Measurements from ENCODE around the gene RUNX2. TPM values are rescaled to one million over a fixed set of nuclear protein-coding genes. Genes with fewer than 3 reads are reported as not detected.

The RUNX2 gene
- total RNA-seq, 2 experiments from 2014 or later, result 5.1 to 6.3 TPM

GRCh38 chr6:45645302-45645701 lies 317.2 kb downstream of the RUNX2 start:
- POLR2A ChIA-PET, result no interaction called here
- Mint-ChIP-seq H3K9me3 (no peaks in the 10 kb centered on the region), H3K27ac (no peak overlapping the region), H3K4me3 (no peak overlapping the region), H3K36me3 (no peaks in the 10 kb centered on the region), H3K4me1 (peaks cover 3% of the 10 kb centered on the region), H3K27me3 (peaks cover 2% of the 10 kb centered on the region)
- DNase-seq, result no peak
- no peak for ATAC-seq (ENCODE audit: low read depth)

- no peaks in the 10 kb centered on the region for H3K36me3 Mint-ChIP-seq
- DNase-seq (no peak), ATAC-seq (ENCODE audit: low read depth) (no peak)
- H3K27ac Mint-ChIP-seq, result no peak overlapping the region
- H3K27me3 Mint-ChIP-seq, result peaks cover 2% of the 10 kb centered on the region
- POLR2A ChIA-PET, result no interaction called here
- H3K9me3 Mint-ChIP-seq, result no peaks in the 10 kb centered on the region
- no peak overlapping the region for H3K4me3 Mint-ChIP-seq
- peaks cover 3% of the 10 kb centered on the region for H3K4me1 Mint-ChIP-seq
Observed at GRCh38 chr6:45647341-45648261, 319.5 kb downstream of the RUNX2 start.

- no peak for ATAC-seq (ENCODE audit: low read depth)
- H3K36me3 Mint-ChIP-seq, result no peaks in the 10 kb centered on the region
- peaks cover 5% of the 10 kb centered on the region for H3K4me1 Mint-ChIP-seq
- no peak for DNase-seq
- no peak overlapping the region for H3K4me3 Mint-ChIP-seq
- no peak overlapping the region for H3K27ac Mint-ChIP-seq
- H3K27me3 Mint-ChIP-seq, result peaks cover 5% of the 10 kb centered on the region
- H3K9me3 Mint-ChIP-seq, result no peaks in the 10 kb centered on the region
- POLR2A ChIA-PET, result no interaction called here
Observed at GRCh38 chr6:45648262-45648620, 320.1 kb downstream of the RUNX2 start.

GRCh38 chr6:45650524-45651135 lies 322.5 kb downstream of the RUNX2 start:
- Mint-ChIP-seq H3K9me3 (no peaks in the 10 kb centered on the region), H3K27me3 (peaks cover 3% of the 10 kb centered on the region), H3K27ac (no peak overlapping the region), H3K4me3 (no peak overlapping the region), H3K4me1 (peaks cover 6% of the 10 kb centered on the region), H3K36me3 (peaks cover 2% of the 10 kb centered on the region)
- ATAC-seq (ENCODE audit: low read depth), result no peak
- DNase-seq, result no peak
- POLR2A ChIA-PET, result no interaction called here

GRCh38 chr6:45651301-45651700 lies 323.2 kb downstream of the RUNX2 start:
- no peak for ATAC-seq (ENCODE audit: low read depth)
- Mint-ChIP-seq H3K27me3 (peaks cover 3% of the 10 kb centered on the region), H3K9me3 (no peaks in the 10 kb centered on the region), H3K4me3 (no peak overlapping the region), H3K36me3 (peaks cover 2% of the 10 kb centered on the region), H3K4me1 (peaks cover 6% of the 10 kb centered on the region), H3K27ac (no peak overlapping the region)
- DNase-seq, result no peak
- POLR2A ChIA-PET, result no interaction called here

GRCh38 chr6:45652416-45652815 lies 324.3 kb downstream of the RUNX2 start:
- H3K27ac Mint-ChIP-seq, result no peak overlapping the region
- no peak for DNase-seq
- peaks cover 3% of the 10 kb centered on the region for H3K27me3 Mint-ChIP-seq
- H3K4me3 Mint-ChIP-seq, result no peak overlapping the region
- no peak for ATAC-seq (ENCODE audit: low read depth)
- H3K4me1 Mint-ChIP-seq, result peaks cover 6% of the 10 kb centered on the region
- H3K9me3 Mint-ChIP-seq, result peaks cover 7% of the 10 kb centered on the region
- POLR2A ChIA-PET, result no interaction called here
- peaks cover 3% of the 10 kb centered on the region for H3K36me3 Mint-ChIP-seq

DNA sequence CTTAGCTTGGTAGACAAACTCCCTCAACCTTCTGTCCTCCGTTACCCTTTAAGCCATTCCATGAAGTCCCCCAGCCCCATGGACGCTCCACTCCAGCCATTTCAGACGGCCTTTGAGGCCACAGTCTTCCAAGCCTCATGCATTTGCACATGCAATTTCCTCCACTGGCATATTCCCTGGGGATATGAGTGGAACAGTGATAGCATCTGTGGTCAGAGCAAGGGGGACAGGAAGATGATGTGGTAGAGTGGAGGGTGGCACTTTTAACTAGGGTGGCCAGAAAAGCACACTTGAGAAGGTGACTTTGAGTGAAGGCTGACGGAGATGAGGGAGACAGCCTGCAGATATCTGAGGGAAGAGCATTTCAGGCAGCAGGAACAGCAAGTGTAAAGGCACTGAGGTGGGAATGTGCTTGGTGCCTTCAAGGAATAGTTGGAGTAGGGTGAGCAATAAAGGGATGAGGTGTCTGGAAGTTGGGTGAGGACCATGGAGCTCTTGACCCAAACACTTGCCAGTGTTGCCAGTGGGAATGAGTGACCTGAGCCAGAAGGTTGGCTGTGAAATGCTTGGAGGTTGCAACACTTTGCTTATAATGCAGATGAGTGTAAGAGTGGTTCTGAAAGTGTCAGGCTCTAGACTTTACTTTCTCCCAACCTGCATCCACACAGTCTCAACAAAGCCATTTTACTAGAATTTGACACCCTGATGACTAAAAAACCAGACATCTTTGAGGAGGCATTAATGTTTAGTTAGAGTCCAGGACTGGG lies 325.2 kb downstream of the RUNX2 start:
- Mint-ChIP-seq H3K4me3 (no peak overlapping the region), H3K4me1 (peaks cover 7% of the 10 kb centered on the region), H3K27ac (no peak overlapping the region), H3K27me3 (peaks cover 5% of the 10 kb centered on the region), H3K9me3 (peaks cover 7% of the 10 kb centered on the region), H3K36me3 (peaks cover 3% of the 10 kb centered on the region)
- DNase-seq, result no peak
- ATAC-seq (ENCODE audit: low read depth), result no peak
- POLR2A ChIA-PET, result no interaction called here

- DNase-seq (no peak), ATAC-seq (ENCODE audit: low read depth) (no peak)
- Mint-ChIP-seq H3K27ac (no peak overlapping the region), H3K4me3 (no peak overlapping the region), H3K36me3 (peaks cover 3% of the 10 kb centered on the region), H3K9me3 (peaks cover 7% of the 10 kb centered on the region), H3K4me1 (peaks cover 18% of the 10 kb centered on the region), H3K27me3 (peaks cover 5% of the 10 kb centered on the region)
- POLR2A ChIA-PET, result no interaction called here
Observed at GRCh38 chr6:45654673-45655072, 326.5 kb downstream of the RUNX2 start.

GRCh38 chr6:45655745-45656476 lies 327.8 kb downstream of the RUNX2 start:
- ATAC-seq (ENCODE audit: low read depth) (no peak), DNase-seq (no peak)
- Mint-ChIP-seq H3K4me1 (peaks cover 18% of the 10 kb centered on the region), H3K27ac (no peak overlapping the region), H3K27me3 (peaks cover 5% of the 10 kb centered on the region), H3K36me3 (peaks cover 3% of the 10 kb centered on the region), H3K9me3 (peaks cover 7% of the 10 kb centered on the region), H3K4me3 (no peak overlapping the region)
- POLR2A ChIA-PET, result no interaction called here

GRCh38 chr6:45657226-45657625 lies 329.1 kb downstream of the RUNX2 start:
- ATAC-seq (ENCODE audit: low read depth) (no peak), DNase-seq (no peak)
- peaks cover 3% of the 10 kb centered on the region for H3K36me3 Mint-ChIP-seq
- peaks cover 18% of the 10 kb centered on the region for H3K4me1 Mint-ChIP-seq
- no peak overlapping the region for H3K27ac Mint-ChIP-seq
- peaks cover 9% of the 10 kb centered on the region for H3K27me3 Mint-ChIP-seq
- no peak overlapping the region for H3K4me3 Mint-ChIP-seq
- POLR2A ChIA-PET, result no interaction called here
- H3K9me3 Mint-ChIP-seq, result peaks cover 7% of the 10 kb centered on the region

DNA sequence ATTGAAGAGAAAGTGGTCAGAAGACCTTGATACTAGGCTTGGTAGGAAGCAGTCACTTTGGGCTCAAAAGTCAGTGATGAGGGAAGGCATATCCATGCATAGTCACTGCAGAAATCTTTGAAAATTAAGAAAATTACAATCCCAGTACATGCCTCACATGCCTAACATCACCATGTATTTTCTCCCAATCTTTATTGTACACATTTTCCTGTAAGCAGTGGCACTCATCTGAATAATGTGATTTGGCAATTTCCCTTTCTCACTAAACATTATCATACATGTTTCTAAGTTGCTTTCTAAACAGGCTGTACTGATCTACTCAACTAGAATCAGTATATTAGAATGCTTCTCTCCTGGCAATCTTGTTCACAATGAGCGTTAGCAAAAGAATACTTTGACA lies 330.3 kb downstream of the RUNX2 start:
- POLR2A ChIA-PET, result no interaction called here
- Mint-ChIP-seq H3K4me3 (no peak overlapping the region), H3K9me3 (peaks cover 7% of the 10 kb centered on the region), H3K27ac (no peak overlapping the region), H3K27me3 (peaks cover 13% of the 10 kb centered on the region), H3K4me1 (peaks cover 15% of the 10 kb centered on the region), H3K36me3 (peaks cover 3% of the 10 kb centered on the region)
- DNase-seq (no peak), ATAC-seq (ENCODE audit: low read depth) (no peak)

GRCh38 chr6:45658958-45659357 lies 330.8 kb downstream of the RUNX2 start:
- ATAC-seq (ENCODE audit: low read depth) (peak; percentile 38), DNase-seq (no peak)
- POLR2A ChIA-PET, result no interaction called here
- Mint-ChIP-seq H3K4me1 (peaks cover 17% of the 10 kb centered on the region), H3K9me3 (peaks cover 7% of the 10 kb centered on the region), H3K4me3 (peak overlapping the region; percentile 11), H3K36me3 (peaks cover 3% of the 10 kb centered on the region), H3K27ac (no peak overlapping the region), H3K27me3 (peaks cover 16% of the 10 kb centered on the region)

- ATAC-seq (ENCODE audit: low read depth) (no peak), DNase-seq (no peak)
- no peak overlapping the region for H3K27ac Mint-ChIP-seq
- POLR2A ChIA-PET, result no interaction called here
- peaks cover 26% of the 10 kb centered on the region for H3K27me3 Mint-ChIP-seq
- H3K36me3 Mint-ChIP-seq, result no peaks in the 10 kb centered on the region
- no peak overlapping the region for H3K4me3 Mint-ChIP-seq
- peaks cover 3% of the 10 kb centered on the region for H3K9me3 Mint-ChIP-seq
- H3K4me1 Mint-ChIP-seq, result peaks cover 25% of the 10 kb centered on the region
Observed at GRCh38 chr6:45661661-45662060, 333.5 kb downstream of the RUNX2 start.
